ENCODE measurements around the gene DVL3.

DVL3 gene

DNA sequence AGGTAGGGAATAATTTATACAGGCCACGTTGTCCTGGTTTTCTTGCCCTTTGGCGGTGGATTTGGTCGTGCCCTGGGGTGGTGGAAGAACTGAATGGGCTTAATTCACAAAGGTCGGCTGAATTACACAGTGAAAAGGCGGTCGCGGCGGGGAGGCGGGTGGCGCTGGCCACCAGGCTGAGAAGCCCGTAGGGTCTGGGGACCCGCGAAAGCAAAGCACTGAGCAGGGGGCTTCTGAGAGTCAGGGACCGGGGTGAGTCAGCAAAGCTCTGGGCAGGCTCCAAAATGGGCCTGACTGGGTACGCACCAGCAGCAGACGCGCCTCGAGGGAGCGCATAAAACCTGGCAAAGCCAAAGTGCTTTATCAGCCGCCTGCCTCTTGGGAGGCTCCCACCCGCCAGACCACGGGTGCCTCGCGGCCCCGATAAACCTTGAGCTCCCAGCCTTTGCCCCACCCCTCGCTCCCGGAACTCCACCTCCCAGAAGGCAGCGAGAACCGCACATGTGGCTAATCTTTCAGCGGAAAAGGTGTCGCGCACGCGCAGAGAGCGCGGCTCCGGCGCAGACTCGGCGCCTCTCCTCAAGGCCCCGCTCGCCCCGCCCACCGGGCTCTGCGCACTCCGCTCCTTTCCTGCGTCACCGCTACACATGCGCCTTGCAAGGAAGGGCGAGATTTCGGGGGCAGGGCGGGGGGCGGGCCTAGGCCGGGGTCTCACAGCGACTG lies 30.4 kb downstream of the DVL3 start:
- TF ChIP-seq JUND (IDR thresholded peaks at IDR 0.05; ENCODE audit: low read depth): no peak
- in situ Hi-C loops (cut with HindIII; ENCODE audit: low pct_unique_long_range_greater_than_20kb, low sequenced_read_pairs): no loop called here
- peak; percentile 99 to 100 for DNase-seq (ENCODE audit: low read depth in 1 of 2, low spot score in 1 of 2)

DNA sequence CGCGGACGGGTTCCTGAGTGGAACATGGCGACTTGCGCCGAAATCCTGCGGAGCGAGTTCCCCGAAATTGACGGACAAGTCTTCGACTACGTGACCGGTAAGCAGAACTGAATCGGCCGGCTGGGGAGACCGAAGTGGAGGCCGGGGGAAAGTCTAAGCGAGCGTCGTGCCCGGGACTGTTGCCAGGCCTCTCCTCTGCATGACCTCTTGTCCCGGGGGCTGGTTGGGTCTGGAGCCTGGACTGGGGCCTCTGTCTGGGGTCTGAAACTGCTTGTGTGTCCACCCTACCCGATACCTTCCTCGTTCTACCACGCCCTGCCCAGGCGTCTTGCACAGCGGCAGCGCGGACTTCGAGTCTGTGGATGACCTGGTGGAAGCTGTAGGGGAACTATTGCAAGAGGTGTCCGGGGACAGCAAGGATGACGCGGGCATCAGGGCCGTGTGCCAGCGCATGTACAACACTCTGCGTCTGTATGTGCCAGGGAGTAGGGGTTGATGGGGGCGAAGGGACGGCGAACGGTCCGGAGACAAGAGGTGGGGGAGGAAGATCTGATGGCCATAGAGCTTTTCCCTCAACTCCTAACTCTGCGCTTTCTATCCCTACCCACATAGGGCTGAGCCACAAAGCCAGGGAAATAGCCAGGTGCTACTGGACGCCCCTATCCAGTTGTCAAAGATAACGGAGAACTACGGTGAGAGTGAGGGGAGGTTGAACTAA lies 31.2 kb downstream of the DVL3 start, which contains the start of gene ABCF3:
Gene ABCF3 (plus strand): TSS at position 16 of the 718 bp plus-strand sequence. CDS start 9 bp downstream, at position 25.
- no peak for DNase-seq (ENCODE audit: low read depth in 1 of 2, low spot score in 1 of 2)
- in situ Hi-C loops (cut with HindIII; ENCODE audit: low pct_unique_long_range_greater_than_20kb, low sequenced_read_pairs): no loop called here
- TF ChIP-seq JUND (IDR thresholded peaks at IDR 0.05; ENCODE audit: low read depth): no peak

DNA sequence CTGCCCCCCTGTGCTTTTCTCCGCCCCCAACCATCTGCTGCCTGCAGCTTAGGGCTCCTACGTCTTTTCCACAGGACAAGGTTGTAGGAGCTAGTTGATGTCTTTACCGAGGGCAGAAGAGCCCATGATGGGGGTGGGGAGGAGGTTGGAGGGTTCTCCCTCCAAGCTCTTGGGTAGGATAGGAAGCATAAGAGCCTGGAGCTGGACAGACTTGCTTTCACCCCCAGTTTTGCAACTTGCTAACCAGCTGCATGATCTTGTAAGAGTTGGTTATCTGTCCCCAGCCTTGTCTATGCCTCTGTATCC lies 31.7 kb downstream of the DVL3 start:
- in situ Hi-C loops (cut with HindIII; ENCODE audit: low pct_unique_long_range_greater_than_20kb, low sequenced_read_pairs): no loop called here
- TF ChIP-seq JUND (IDR thresholded peaks at IDR 0.05; ENCODE audit: low read depth): no peak
- DNase-seq (ENCODE audit: low read depth in 1 of 2, low spot score in 1 of 2): no peak

- TF ChIP-seq JUND (IDR thresholded peaks at IDR 0.05; ENCODE audit: low read depth): no peak
- DNase-seq (ENCODE audit: low read depth in 1 of 2, low spot score in 1 of 2): no peak
- in situ Hi-C loops (cut with HindIII; ENCODE audit: low pct_unique_long_range_greater_than_20kb, low sequenced_read_pairs): no loop called here
These were observed 32.9 kb downstream of the DVL3 start for GRCh38 chr3:184188080-184188479.

DNA sequence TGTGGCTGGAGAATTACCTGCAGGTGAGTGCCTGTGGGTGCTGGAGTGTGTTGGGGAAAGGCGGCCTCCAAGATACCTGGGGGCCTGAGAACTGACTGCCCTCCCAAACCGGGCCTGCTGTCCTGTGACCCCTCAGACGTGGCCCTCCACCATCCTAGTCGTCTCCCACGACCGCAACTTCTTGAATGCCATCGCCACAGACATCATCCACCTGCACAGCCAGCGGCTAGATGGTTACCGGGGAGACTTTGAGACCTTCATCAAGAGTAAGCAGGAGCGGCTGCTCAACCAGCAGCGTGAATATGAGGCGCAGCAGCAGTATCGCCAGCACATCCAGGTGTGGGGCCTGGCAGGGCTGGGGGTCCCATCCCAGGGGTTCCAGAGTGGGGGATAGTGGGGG lies 34.2 kb downstream of the DVL3 start:
- TF ChIP-seq JUND (IDR thresholded peaks at IDR 0.05; ENCODE audit: low read depth): no peak
- no peak for DNase-seq (ENCODE audit: low read depth in 1 of 2, low spot score in 1 of 2)
- in situ Hi-C loops (cut with HindIII; ENCODE audit: low pct_unique_long_range_greater_than_20kb, low sequenced_read_pairs): no loop called here

DNA sequence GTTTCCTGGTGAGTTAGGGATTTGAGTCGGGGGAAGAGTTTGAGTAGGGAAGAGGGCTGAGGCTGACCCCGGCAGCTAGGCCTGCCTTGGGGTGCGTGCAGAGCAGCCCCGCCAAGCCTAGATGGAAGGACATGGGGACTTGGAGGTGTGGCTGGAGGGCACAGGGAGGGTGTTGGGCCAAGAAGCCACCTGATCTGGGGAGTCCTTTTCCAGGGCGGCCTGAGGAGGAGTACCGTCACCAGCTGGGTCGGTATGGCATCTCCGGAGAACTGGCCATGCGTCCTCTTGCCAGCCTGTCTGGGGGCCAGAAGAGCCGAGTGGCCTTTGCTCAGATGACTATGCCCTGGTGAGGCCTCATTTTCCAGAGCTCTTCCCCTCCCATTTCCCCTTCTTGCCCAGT lies 37.7 kb downstream of the DVL3 start:
- in situ Hi-C loops (cut with HindIII; ENCODE audit: low pct_unique_long_range_greater_than_20kb, low sequenced_read_pairs): no loop called here
- TF ChIP-seq JUND (IDR thresholded peaks at IDR 0.05; ENCODE audit: low read depth): no peak
- no peak for DNase-seq (ENCODE audit: low read depth in 1 of 2, low spot score in 1 of 2)

- DNase-seq (ENCODE audit: low read depth in 1 of 2, low spot score in 1 of 2): no peak
- in situ Hi-C loops (cut with HindIII; ENCODE audit: low pct_unique_long_range_greater_than_20kb, low sequenced_read_pairs): no loop called here
- no peak for TF ChIP-seq JUND (IDR thresholded peaks at IDR 0.05; ENCODE audit: low read depth)
These were observed 38.9 kb downstream of the DVL3 start for GRCh38 chr3:184193991-184194539.

GRCh38 chr3:184196536-184196935 lies 41.4 kb downstream of the DVL3 start:
- in situ Hi-C loops (cut with HindIII; ENCODE audit: low pct_unique_long_range_greater_than_20kb, low sequenced_read_pairs): no loop called here
- DNase-seq (ENCODE audit: low read depth in 1 of 2, low spot score in 1 of 2): no peak
- TF ChIP-seq JUND (IDR thresholded peaks at IDR 0.05; ENCODE audit: low read depth): no peak

- TF ChIP-seq JUND (IDR thresholded peaks at IDR 0.05; ENCODE audit: low read depth): no peak
- in situ Hi-C loops (cut with HindIII; ENCODE audit: low pct_unique_long_range_greater_than_20kb, low sequenced_read_pairs): no loop called here
- peak in 1 of 2 experiments; percentile 52 for DNase-seq (ENCODE audit: low read depth in 1 of 2, low spot score in 1 of 2)
These were observed 43.3 kb downstream of the DVL3 start for GRCh38 chr3:184198509-184198908.

GRCh38 chr3:184200825-184201224 lies 45.6 kb downstream of the DVL3 start:
- in situ Hi-C loops (cut with HindIII; ENCODE audit: low pct_unique_long_range_greater_than_20kb, low sequenced_read_pairs): no loop called here
- DNase-seq (ENCODE audit: low read depth in 1 of 2, low spot score in 1 of 2): no peak
- no peak for TF ChIP-seq JUND (IDR thresholded peaks at IDR 0.05; ENCODE audit: low read depth)

DNA sequence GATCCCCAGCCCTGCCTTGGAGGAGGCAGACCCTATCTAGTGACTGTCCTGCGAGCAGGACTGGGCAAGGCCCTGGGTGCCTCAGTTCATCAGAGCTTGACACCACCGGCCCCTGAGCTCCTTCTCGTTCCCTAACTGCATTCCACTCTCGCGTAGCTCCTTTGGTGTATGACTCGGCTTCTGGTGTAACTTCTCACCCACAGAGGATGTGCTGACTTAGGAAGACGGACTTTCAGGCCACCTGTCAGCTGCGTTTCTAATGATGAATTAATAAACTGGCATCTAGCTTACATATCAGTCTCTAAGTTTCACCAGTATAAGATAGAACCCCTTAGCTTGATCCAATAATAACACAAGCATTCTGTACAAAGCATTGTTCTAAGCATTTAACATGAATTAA lies 48.3 kb downstream of the DVL3 start:
- in situ Hi-C loops (cut with HindIII; ENCODE audit: low pct_unique_long_range_greater_than_20kb, low sequenced_read_pairs): no loop called here
- DNase-seq (ENCODE audit: low read depth in 1 of 2, low spot score in 1 of 2): no peak

GRCh38 chr3:184209146-184209923 lies 54.2 kb downstream of the DVL3 start:
- no peak for TF ChIP-seq JUND (IDR thresholded peaks at IDR 0.05; ENCODE audit: low read depth)
- no peak for DNase-seq (ENCODE audit: low read depth in 1 of 2, low spot score in 1 of 2)
- in situ Hi-C loops (cut with HindIII; ENCODE audit: low pct_unique_long_range_greater_than_20kb, low sequenced_read_pairs): no loop called here

More for the DNA sequence above, 48.3 kb downstream of the DVL3 start:
- no peak for TF ChIP-seq JUND (IDR thresholded peaks at IDR 0.05; ENCODE audit: low read depth)

DNA sequence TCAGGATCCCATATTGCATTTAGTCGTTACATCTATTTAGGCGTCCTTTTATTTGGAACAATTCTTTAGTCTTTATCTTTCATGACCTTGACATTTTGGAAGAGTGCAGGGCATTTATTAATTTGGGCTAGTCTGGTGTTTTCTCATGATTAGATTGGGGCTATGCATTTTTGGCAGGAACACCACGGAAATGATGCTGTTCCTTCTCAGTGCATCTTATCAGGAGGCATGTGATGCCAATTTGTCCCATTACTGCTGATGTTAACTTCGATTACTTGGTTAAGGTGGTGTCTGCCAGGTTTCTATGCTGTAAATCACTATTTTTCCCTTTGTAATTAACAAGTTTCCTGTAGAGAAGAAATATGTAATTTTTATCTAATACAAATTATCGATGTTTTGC lies 56.1 kb downstream of the DVL3 start:
- no peak for TF ChIP-seq JUND (IDR thresholded peaks at IDR 0.05; ENCODE audit: low read depth)
- in situ Hi-C loops (cut with HindIII; ENCODE audit: low pct_unique_long_range_greater_than_20kb, low sequenced_read_pairs): no loop called here
- DNase-seq (ENCODE audit: low read depth in 1 of 2, low spot score in 1 of 2): no peak

Measured in T47D (cell line).